Liver (tissue), 9 donors: ENCODE data around the gene ANXA11. TPM values are rescaled to one million over a fixed set of nuclear protein-coding genes. Genes with fewer than 3 reads are reported as not detected.
"Not testable (repeated sequence)": the region's sequence is repeated elsewhere in the genome, so short reads cannot be mapped to it uniquely, and the experiment has no call there.

Experiments
- DNase-seq: peaks from one replicate; pipeline ENCODE4 v3.0.0-alpha.2; 2017; ENCODE audit warnings: low spot score
- H3K27ac ChIP-seq, 2 donors: one replicate each; pipeline ENCODE4 v1.7.0; 2013; ENCODE audit warnings: inconsistent platforms in 2 of 2, low read length in 2 of 2, control low read depth in 1 of 2, low read depth in 1 of 2, mild to moderate bottlenecking in 1 of 2
- H3K27me3 ChIP-seq, 4 donors: one replicate each; pipeline versions ENCODE4 v1.6.1 to v1.7.0; 2013; ENCODE audit warnings: low read length in 3 of 4, inconsistent platforms in 1 of 4, mild to moderate bottlenecking in 1 of 4, moderate library complexity in 1 of 4; ENCODE audit not compliant: control insufficient read depth in 4 of 4, insufficient read depth in 4 of 4
- H3K36me3 ChIP-seq, 4 donors: one replicate each; pipeline versions ENCODE4 v1.6.1 to v1.7.0; 2013; ENCODE audit warnings: low read length in 3 of 4, mild to moderate bottlenecking in 3 of 4, low read depth in 1 of 4, moderate library complexity in 1 of 4; ENCODE audit not compliant: control insufficient read depth in 4 of 4, insufficient read depth in 3 of 4
- H3K4me1 ChIP-seq, 4 donors: one replicate each; pipeline versions ENCODE4 v1.6.1 to v1.7.0; 2013; ENCODE audit warnings: low read length in 3 of 4, mild to moderate bottlenecking in 3 of 4, moderate library complexity in 1 of 4; ENCODE audit not compliant: control insufficient read depth in 4 of 4, insufficient read depth in 4 of 4
- H3K4me3 ChIP-seq, 3 donors: one replicate each; pipeline versions ENCODE4 v1.6.1 to v1.7.0; 2013; ENCODE audit warnings: low read length in 3 of 3, control low read depth in 1 of 3, low read depth in 1 of 3, mild to moderate bottlenecking in 1 of 3
- H3K9ac ChIP-seq, 2 donors: one replicate each; pipeline ENCODE4 v1.7.0; 2013; ENCODE audit warnings: low read length in 2 of 2, mild to moderate bottlenecking in 2 of 2, moderate library complexity in 2 of 2, control low read depth in 1 of 2, low read depth in 1 of 2
- H3K9me3 ChIP-seq, 4 donors: one replicate each; pipeline versions ENCODE4 v1.6.1 to v1.7.0; 2013; ENCODE audit warnings: low read length in 3 of 4; ENCODE audit not compliant: control insufficient read depth in 4 of 4
- ATF3 ChIP-seq: IDR thresholded peaks from 2 replicates; pipeline ENCODE4 v1.6.1; 2016; ENCODE audit warnings: antibody characterized with exemption
- CTCF ChIP-seq: fragments of 150-350 bp; IDR thresholded peaks from 2 replicates; pipeline ENCODE4 v1.5.1; 2017; ENCODE audit warnings: improper control_type of control experiment, low read depth, low read length; ENCODE audit not compliant: missing input control
- EGR1 ChIP-seq, 2 donors: IDR thresholded peaks; 2 replicates each; pipeline ENCODE4 v1.6.1; 2016 to 2018; ENCODE audit warnings: antibody characterized with exemption in 2 of 2, low read depth in 2 of 2
- FOXA1 ChIP-seq: IDR thresholded peaks from 2 replicates; pipeline ENCODE4 v1.6.1; 2016; ENCODE audit warnings: antibody characterized with exemption
- FOXA2 ChIP-seq: IDR thresholded peaks from 2 replicates; pipeline ENCODE4 v1.6.1; 2016; ENCODE audit warnings: antibody characterized with exemption
- GABPA ChIP-seq, 2 donors: IDR thresholded peaks in 1 of 2; conservative IDR thresholded peaks in 1 of 2; 2 replicates each; pipeline ENCODE4 v1.6.1; 2016; ENCODE audit warnings: antibody characterized with exemption in 2 of 2, mild to moderate bottlenecking in 1 of 2, moderate library complexity in 1 of 2
- JUND ChIP-seq, 2 donors: IDR thresholded peaks; 2 replicates each; pipeline ENCODE4 v1.6.1; 2016; ENCODE audit warnings: antibody characterized with exemption in 2 of 2
- MAX ChIP-seq: IDR thresholded peaks from 2 replicates; pipeline ENCODE4 v1.6.1; 2016; ENCODE audit warnings: antibody characterized with exemption
- RAD21 ChIP-seq, 2 donors: IDR thresholded peaks; 2 replicates each; pipeline ENCODE4 v1.6.1; 2016; ENCODE audit warnings: antibody characterized with exemption in 2 of 2, mild to moderate bottlenecking in 2 of 2
- RXRA ChIP-seq, 2 donors: IDR thresholded peaks; 2 replicates each; pipeline ENCODE4 v1.6.1; 2017 to 2018; ENCODE audit warnings: antibody characterized with exemption in 2 of 2, mild to moderate bottlenecking in 1 of 2
- SP1 ChIP-seq: IDR thresholded peaks from 2 replicates; pipeline ENCODE4 v1.6.1; 2018; ENCODE audit warnings: antibody characterized with exemption, mild to moderate bottlenecking
- TAF1 ChIP-seq: conservative IDR thresholded peaks from 2 replicates; pipeline ENCODE4 v1.6.1; 2016; ENCODE audit warnings: antibody characterized with exemption, mild to moderate bottlenecking
- YY1 ChIP-seq: IDR thresholded peaks from 2 replicates; pipeline ENCODE4 v1.6.1; 2016; ENCODE audit warnings: antibody characterized with exemption, mild to moderate bottlenecking
- WGBS: extraction: QIAGEN DNeasy Blood & Tissue Kit; methylation state at CpG from one replicate; pipeline ENCODE4 v1.1.7; 2013; 5-methylcytosine and 5-hydroxymethylcytosine counted together
- polyA plus RNA-seq, 2 donors: library from polyadenylated mRNA; stranded (reverse) in 1 of 2; unstranded in 1 of 2; fragments of 200-250 nt in 1 of 2; fragments of >200 nt in 1 of 2; fragmentation: Nextera tagmentation in 1 of 2; extraction: Ambion mirVana in 1 of 2; gene quantifications; one replicate each; pipeline versions ENCODE4 v1.2.1 to v1.2.3, GENCODE V29; 2013 to 2015
- total RNA-seq, 2 donors: library from RNA; depleted of rRNA; stranded (reverse); fragments of >200 nt; gene quantifications; one replicate each; pipeline ENCODE4 v1.2.3, GENCODE V29; 2014
- TF ChIP-seq, protein P1 (sequence below): IDR thresholded peaks from 2 replicates; pipeline ENCODE4 v1.6.1; 2016; ENCODE audit warnings: antibody characterized with exemption, mild to moderate bottlenecking
- donor health status: healthy.
- donor health status: healthy.
- donor health status: healthy.
- donor health status: healthy.
- donor health status: healthy.

Gene ANXA11
- total and polyA plus RNA-seq, 4 donors = 14.0 to 40.4 (median 24.8) TPM

GRCh38 chr10:80149123-80149522 lies 56.2 kb downstream of the ANXA11 start (continued):
- TF ChIP-seq GABPA (IDR thresholded peaks at IDR 0.05 in 1 of 2, conservative IDR thresholded peaks at IDR 0.05 in 1 of 2) = no peak
- TF ChIP-seq YY1 = no peak
- no peak for TF ChIP-seq JUND (IDR thresholded peaks at IDR 0.05)

DNA sequence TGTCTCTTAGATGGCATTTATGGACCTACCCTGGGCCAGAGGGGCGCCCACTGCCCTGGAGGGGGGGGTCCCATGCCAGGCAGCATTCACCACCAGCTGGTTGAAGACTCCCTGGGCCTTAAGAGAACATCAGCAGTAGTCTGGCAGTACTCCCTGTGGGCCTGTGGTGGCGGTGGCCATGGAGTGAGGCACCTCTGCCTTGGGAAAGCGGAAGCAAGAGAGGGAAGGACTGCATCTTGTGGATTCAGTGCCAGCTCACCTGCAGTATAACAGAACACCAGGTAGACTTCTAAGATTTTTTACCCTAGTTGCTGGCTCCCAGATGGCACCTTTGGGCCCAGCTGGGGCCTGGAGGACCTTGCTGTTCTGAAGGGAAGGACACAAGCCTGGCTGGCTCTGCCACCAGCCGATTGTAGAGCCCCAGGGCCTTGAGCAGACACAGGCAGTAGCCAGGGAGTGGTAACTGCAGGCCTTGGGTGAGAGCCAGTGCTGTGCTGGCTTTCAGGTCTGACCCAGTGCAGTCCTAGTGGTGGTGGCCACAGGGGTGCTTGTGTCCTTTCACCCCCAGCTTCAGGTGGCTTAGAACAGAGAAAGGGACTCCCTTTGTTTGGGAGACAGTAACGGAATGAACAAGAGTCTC lies 57.1 kb downstream of the ANXA11 start:
- H3K9ac ChIP-seq = no peak overlapping the region
- DNase-seq = no peak
- no peaks in the 10 kb centered on the region for H3K9me3 ChIP-seq
- TF ChIP-seq JUND (IDR thresholded peaks at IDR 0.05) = no peak
- no peak for TF ChIP-seq RAD21 (IDR thresholded peaks at IDR 0.05)
- TF ChIP-seq SP1 = no peak
- TF ChIP-seq CTCF = no peak
- TF ChIP-seq FOXA2 = no peak
- TF ChIP-seq YY1 = no peak
- TF ChIP-seq FOXA1 = no peak
- TF ChIP-seq, protein P1, sequence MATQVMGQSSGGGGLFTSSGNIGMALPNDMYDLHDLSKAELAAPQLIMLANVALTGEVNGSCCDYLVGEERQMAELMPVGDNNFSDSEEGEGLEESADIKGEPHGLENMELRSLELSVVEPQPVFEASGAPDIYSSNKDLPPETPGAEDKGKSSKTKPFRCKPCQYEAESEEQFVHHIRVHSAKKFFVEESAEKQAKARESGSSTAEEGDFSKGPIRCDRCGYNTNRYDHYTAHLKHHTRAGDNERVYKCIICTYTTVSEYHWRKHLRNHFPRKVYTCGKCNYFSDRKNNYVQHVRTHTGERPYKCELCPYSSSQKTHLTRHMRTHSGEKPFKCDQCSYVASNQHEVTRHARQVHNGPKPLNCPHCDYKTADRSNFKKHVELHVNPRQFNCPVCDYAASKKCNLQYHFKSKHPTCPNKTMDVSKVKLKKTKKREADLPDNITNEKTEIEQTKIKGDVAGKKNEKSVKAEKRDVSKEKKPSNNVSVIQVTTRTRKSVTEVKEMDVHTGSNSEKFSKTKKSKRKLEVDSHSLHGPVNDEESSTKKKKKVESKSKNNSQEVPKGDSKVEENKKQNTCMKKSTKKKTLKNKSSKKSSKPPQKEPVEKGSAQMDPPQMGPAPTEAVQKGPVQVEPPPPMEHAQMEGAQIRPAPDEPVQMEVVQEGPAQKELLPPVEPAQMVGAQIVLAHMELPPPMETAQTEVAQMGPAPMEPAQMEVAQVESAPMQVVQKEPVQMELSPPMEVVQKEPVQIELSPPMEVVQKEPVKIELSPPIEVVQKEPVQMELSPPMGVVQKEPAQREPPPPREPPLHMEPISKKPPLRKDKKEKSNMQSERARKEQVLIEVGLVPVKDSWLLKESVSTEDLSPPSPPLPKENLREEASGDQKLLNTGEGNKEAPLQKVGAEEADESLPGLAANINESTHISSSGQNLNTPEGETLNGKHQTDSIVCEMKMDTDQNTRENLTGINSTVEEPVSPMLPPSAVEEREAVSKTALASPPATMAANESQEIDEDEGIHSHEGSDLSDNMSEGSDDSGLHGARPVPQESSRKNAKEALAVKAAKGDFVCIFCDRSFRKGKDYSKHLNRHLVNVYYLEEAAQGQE = no peak
- no peak for TF ChIP-seq ATF3
- no peak for TF ChIP-seq TAF1
- no peak for TF ChIP-seq RXRA (IDR thresholded peaks at IDR 0.05)
- no peak for TF ChIP-seq GABPA (IDR thresholded peaks at IDR 0.05 in 1 of 2, conservative IDR thresholded peaks at IDR 0.05 in 1 of 2)
- TF ChIP-seq MAX = no peak
- no peak overlapping the region for H3K4me3 ChIP-seq
- H3K4me1 ChIP-seq = peaks cover 4 to 9% (median 5%) of the 10 kb centered on the region in 4 donors
- H3K36me3 ChIP-seq = peaks cover 0 to 20% (median 13%) of the 10 kb centered on the region in 4 donors
- no peaks in the 10 kb centered on the region for H3K27me3 ChIP-seq
- no peak overlapping the region for H3K27ac ChIP-seq
- WGBS = 78% methylated on average over 5 of the region's 5 CpGs

- 85% methylated on average over 3 of the region's 3 CpGs for WGBS
- no peak for DNase-seq
These were observed 58.4 kb downstream of the ANXA11 start for GRCh38 chr10:80146918-80147317.

GRCh38 chr10:80145406-80146308 lies 59.7 kb downstream of the ANXA11 start:
- not testable (repeated sequence) for H3K27me3 ChIP-seq, H3K4me3 ChIP-seq, H3K36me3 ChIP-seq, H3K4me1 ChIP-seq, DNase-seq, H3K9me3 ChIP-seq, H3K9ac ChIP-seq, H3K27ac ChIP-seq
- WGBS = 80% methylated on average over 11 of the region's 11 CpGs

More at GRCh38 chr10:80146918-80147317, 58.4 kb downstream of the ANXA11 start:
- Histone ChIP-seq H3K9ac (no peak overlapping the region), H3K27ac (no peak overlapping the region), H3K4me3 (no peak overlapping the region), H3K9me3 (no peaks in the 10 kb centered on the region), H3K27me3 (no peaks in the 10 kb centered on the region), H3K4me1 (peaks cover 4 to 9% (median 5%) of the 10 kb centered on the region in 4 donors), H3K36me3 (peaks cover 0 to 17% (median 7%) of the 10 kb centered on the region in 4 donors)
- TF ChIP-seq EGR1 (IDR thresholded peaks at IDR 0.05; ENCODE audit: low read depth in 2 of 2) = no peak
